ENCODE data around the gene VEPH1.

Gene VEPH1

DNA sequence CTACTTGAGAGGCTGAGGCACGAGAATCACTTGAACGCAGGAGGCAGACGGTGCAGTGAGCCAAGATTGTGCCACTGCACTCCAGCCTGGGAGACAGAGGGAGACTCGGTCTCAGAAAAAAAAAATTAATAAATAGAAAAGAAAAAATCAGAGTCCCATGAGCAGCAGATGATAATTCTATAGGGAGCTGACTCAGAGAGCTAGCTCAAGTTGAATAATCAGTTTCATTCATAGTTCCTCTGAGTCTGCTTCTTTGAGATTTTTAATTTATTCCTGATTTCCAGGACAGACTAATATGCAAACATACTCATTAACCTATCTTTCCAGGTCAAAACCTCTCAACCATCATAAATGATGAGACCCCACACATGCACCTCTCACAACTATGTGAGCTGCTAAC, 121.6 kb downstream of the VEPH1 start:
- TF ChIP-seq, protein P1, sequence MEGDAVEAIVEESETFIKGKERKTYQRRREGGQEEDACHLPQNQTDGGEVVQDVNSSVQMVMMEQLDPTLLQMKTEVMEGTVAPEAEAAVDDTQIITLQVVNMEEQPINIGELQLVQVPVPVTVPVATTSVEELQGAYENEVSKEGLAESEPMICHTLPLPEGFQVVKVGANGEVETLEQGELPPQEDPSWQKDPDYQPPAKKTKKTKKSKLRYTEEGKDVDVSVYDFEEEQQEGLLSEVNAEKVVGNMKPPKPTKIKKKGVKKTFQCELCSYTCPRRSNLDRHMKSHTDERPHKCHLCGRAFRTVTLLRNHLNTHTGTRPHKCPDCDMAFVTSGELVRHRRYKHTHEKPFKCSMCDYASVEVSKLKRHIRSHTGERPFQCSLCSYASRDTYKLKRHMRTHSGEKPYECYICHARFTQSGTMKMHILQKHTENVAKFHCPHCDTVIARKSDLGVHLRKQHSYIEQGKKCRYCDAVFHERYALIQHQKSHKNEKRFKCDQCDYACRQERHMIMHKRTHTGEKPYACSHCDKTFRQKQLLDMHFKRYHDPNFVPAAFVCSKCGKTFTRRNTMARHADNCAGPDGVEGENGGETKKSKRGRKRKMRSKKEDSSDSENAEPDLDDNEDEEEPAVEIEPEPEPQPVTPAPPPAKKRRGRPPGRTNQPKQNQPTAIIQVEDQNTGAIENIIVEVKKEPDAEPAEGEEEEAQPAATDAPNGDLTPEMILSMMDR (IDR thresholded peaks at IDR 0.05; ENCODE audit: low read depth, low read length) = no peak
- no peaks in the 10 kb centered on the region for H3K27me3 ChIP-seq (ENCODE audit: insufficient read depth, low read depth, severe bottlenecking)
- H3K9me3 ChIP-seq (ENCODE audit: severe bottlenecking) = no peaks in the 10 kb centered on the region
- H3K36me3 ChIP-seq = no peaks in the 10 kb centered on the region
- no peak overlapping the region for H3K27ac ChIP-seq
- no peak overlapping the region for H3K4me3 ChIP-seq (ENCODE audit: low read depth, low read length)
- no peak for DNase-seq

DNA sequence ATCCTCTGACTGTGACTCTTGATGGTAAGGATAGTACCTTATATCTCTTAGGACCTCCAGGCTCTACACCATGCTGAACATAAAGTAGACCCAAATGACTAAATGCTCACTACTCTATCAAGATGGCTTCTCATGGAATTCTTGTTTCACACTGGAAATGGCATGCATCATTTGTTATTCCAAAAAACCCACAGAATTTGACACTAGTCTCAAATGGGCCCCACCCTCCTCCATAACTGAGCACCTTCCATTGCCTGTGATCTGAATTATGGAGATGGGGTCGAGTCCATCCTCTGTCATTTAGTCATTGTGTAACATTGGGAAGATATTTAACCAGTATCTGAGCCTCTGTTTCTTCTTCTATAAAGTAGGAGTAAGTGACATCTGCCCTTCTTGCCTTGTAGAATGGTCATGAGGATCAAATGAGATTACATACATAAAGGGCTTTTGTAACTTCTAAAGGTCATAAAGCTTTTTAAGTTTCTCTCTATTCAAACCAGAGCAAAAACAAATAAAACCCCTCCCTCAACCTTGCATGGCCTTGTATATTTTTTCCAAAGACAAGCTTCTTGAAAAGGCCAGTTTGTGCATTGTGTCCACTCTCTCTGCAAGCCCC, 123.6 kb downstream of the VEPH1 start:
- no peak for DNase-seq

DNA sequence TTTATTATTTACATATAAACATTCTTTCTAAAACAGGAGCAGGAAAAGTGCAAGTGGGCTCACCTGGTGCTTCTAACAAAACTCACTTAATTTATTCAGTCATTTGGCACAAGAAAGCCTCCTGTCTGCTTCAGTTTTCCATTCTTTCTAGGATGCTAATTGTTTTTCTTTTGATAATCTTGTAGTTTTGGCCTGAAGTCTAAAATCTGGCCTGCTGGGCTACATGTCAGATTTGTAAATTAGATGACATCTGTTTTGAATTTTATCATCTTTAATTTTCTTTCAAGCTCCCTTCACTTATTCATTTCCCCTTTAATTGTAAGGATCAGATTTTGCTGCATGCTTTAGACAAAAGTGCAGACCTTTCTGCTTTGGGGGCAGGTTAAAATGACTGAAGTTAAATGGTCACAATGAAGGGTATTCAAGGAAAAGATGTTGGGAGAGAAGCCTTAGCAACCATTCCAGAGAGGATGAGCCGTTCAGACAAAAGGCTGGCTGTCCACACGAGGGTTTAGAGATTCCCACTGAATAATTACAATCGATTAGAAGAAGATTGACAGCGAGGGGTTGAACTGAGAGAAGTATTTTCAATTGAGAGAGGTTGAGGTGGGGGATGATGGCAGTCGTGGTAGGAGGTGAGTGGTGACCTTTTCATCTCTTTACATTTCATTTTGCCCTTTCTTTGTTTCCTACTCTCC, 126.5 kb downstream of the VEPH1 start:
- Histone ChIP-seq H3K9me3 (ENCODE audit: severe bottlenecking) (no peaks in the 10 kb centered on the region), H3K27me3 (ENCODE audit: insufficient read depth, low read depth, severe bottlenecking) (peaks cover 6% of the 10 kb centered on the region), H3K36me3 (no peaks in the 10 kb centered on the region), H3K27ac (no peak overlapping the region), H3K4me3 (ENCODE audit: low read depth, low read length) (no peak overlapping the region)
- DNase-seq = no peak
- TF ChIP-seq, protein P1 (IDR thresholded peaks at IDR 0.05; ENCODE audit: low read depth, low read length) = no peak

More for the DNA sequence above, 123.6 kb downstream of the VEPH1 start:
- TF ChIP-seq, protein P1 (IDR thresholded peaks at IDR 0.05; ENCODE audit: low read depth, low read length) = no peak
- no peaks in the 10 kb centered on the region for H3K36me3 ChIP-seq
- no peak overlapping the region for H3K4me3 ChIP-seq (ENCODE audit: low read depth, low read length)
- no peak overlapping the region for H3K27ac ChIP-seq
- peaks cover 4% of the 10 kb centered on the region for H3K27me3 ChIP-seq (ENCODE audit: insufficient read depth, low read depth, severe bottlenecking)
- no peaks in the 10 kb centered on the region for H3K9me3 ChIP-seq (ENCODE audit: severe bottlenecking)

DNA sequence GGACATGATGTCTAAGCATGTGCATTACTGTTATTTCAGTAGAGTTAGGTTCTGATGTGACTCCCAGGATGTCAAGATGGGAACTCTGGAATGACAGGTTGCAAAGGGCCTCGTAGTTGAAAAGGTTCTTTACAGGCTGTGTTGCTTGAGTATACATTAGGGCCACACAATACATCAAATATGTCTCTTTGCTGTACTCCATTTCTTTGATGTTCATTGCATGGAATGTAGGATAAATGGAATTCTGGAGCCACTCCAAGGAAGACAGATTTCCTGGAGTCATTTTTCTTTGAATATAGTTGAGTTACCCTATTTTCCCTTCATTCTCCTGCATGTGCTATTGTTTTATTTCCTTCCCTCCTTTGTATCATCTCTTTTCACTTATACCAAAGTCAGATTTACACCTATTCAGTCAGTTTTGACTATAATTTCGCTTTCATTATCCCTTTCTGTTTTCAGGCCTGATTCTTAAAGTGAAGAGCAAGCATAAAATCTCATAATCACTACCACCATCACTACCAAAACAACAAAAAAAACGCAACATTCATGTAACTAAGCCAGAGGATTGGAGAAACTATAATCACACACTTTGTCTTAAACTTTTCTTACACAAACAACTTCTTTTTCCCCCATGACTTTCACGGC, 127.8 kb downstream of the VEPH1 start:
- DNase-seq = no peak
- no peak overlapping the region for H3K27ac ChIP-seq
- H3K27me3 ChIP-seq (ENCODE audit: insufficient read depth, low read depth, severe bottlenecking) = peaks cover 6% of the 10 kb centered on the region
- TF ChIP-seq, protein P1 (IDR thresholded peaks at IDR 0.05; ENCODE audit: low read depth, low read length) = no peak
- no peak overlapping the region for H3K4me3 ChIP-seq (ENCODE audit: low read depth, low read length)
- no peaks in the 10 kb centered on the region for H3K9me3 ChIP-seq (ENCODE audit: severe bottlenecking)
- no peaks in the 10 kb centered on the region for H3K36me3 ChIP-seq

DNA sequence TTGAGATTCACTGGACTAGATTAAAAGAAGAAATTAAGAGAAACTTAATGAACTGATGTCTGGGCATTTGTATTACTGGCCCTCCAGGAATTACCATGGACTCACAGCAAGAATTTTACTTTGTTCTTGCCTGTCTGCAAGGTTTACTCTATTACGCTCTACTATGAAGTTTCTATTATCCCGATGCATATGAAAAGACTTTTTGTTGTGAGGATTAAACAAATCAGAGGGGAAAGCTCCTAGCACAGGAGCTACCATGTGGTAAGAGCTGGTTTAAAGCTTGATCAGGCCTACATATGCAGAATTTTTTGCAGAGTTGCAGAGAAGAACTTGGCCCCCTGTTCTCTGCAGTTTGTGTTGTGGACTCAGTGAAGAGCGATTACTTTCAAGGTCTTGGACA, 128.3 kb downstream of the VEPH1 start:
- Histone ChIP-seq H3K27me3 (ENCODE audit: insufficient read depth, low read depth, severe bottlenecking) (peaks cover 9% of the 10 kb centered on the region), H3K27ac (no peak overlapping the region), H3K9me3 (ENCODE audit: severe bottlenecking) (no peaks in the 10 kb centered on the region), H3K36me3 (no peaks in the 10 kb centered on the region), H3K4me3 (ENCODE audit: low read depth, low read length) (no peak overlapping the region)
- DNase-seq = no peak
- TF ChIP-seq, protein P1 (IDR thresholded peaks at IDR 0.05; ENCODE audit: low read depth, low read length) = no peak
